Activated naive CD4-positive, alpha-beta T cell treated with anti-CD3 and anti-CD28 coated beads for 36 hours (primary cell): ENCODE data around the gene SPNS3. TPM values are rescaled to one million over a fixed set of nuclear protein-coding genes. Genes with fewer than 3 reads are reported as not detected.

Experiments used
- CTCF ChIA-PET: fragments of 350-600 bp; sonication (Branson Sonifier 250); formaldehyde crosslinking; loops from one replicate; lab custom pipeline; 2021; ENCODE audit warnings: antibody characterized with exemption; lab: Charles Lee
- DNase-seq: peaks from one replicate; pipeline ENCODE4 v3.0.0-alpha.2; 2020
- H3K27ac Mint-ChIP-seq: one replicate; pipeline ENCODE4 v1.8.0; 2021; ENCODE audit warnings: mild to moderate bottlenecking, mixed read lengths
- H3K27me3 Mint-ChIP-seq: one replicate; pipeline ENCODE4 v1.8.0; 2021; ENCODE audit warnings: low read depth, mixed read lengths
- H3K36me3 Mint-ChIP-seq: one replicate; pipeline ENCODE4 v1.8.0; 2021; ENCODE audit warnings: low read depth, mixed read lengths
- H3K4me1 Mint-ChIP-seq: one replicate; pipeline ENCODE4 v1.8.0; 2021; ENCODE audit warnings: low read depth, mixed read lengths
- H3K4me3 Mint-ChIP-seq: one replicate; pipeline ENCODE4 v1.8.0; 2021; ENCODE audit warnings: mild to moderate bottlenecking, moderate library complexity, mixed read lengths
- H3K9me3 Mint-ChIP-seq: one replicate; pipeline ENCODE4 v1.8.0; 2021; ENCODE audit warnings: mixed read lengths
- intact Hi-C: fragments of 100-400 bp; cut with micrococcal nuclease; formaldehyde crosslinking; loops from one replicate; pipeline ENCODE4 v1.15.1; 2023
- total RNA-seq, 2 experiments: library from RNA; stranded (reverse); gene quantifications; one replicate each; pipeline ENCODE4 v1.2.3, GENCODE V29; 2021

The SPNS3 gene
- total RNA-seq, 2 experiments from 2014 or later, result 17.7 to 20.4 TPM

- CTCF ChIA-PET, result interaction anchor here (0.6 to 1.2 kb wide), 2 partner anchors 15 to 16 kb away, joined by 3 to 4 read pairs; no protein-coding TSS in a partner anchor
- no peaks in the 10 kb centered on the region for H3K27me3 Mint-ChIP-seq
- no peak overlapping the region for H3K27ac Mint-ChIP-seq
- intact Hi-C loops, result no loop called here
- peak overlapping the region; percentile 27 for H3K4me3 Mint-ChIP-seq
- H3K4me1 Mint-ChIP-seq, result peaks cover 25% of the 10 kb centered on the region
- peaks cover 2% of the 10 kb centered on the region for H3K36me3 Mint-ChIP-seq
- DNase-seq, result no peak
- no peaks in the 10 kb centered on the region for H3K9me3 Mint-ChIP-seq
Measured at GRCh38 chr17:4436846-4437245, 3.1 kb downstream of the SPNS3 start.

- intact Hi-C loops, result no loop called here
- Mint-ChIP-seq H3K4me3 (no peak overlapping the region), H3K27ac (no peak overlapping the region), H3K4me1 (peaks cover 21% of the 10 kb centered on the region), H3K36me3 (peaks cover 2% of the 10 kb centered on the region), H3K27me3 (no peaks in the 10 kb centered on the region), H3K9me3 (no peaks in the 10 kb centered on the region)
- DNase-seq, result no peak
- CTCF ChIA-PET, result no interaction called here
Measured at GRCh38 chr17:4438162-4438944, 4.6 kb downstream of the SPNS3 start.

DNA sequence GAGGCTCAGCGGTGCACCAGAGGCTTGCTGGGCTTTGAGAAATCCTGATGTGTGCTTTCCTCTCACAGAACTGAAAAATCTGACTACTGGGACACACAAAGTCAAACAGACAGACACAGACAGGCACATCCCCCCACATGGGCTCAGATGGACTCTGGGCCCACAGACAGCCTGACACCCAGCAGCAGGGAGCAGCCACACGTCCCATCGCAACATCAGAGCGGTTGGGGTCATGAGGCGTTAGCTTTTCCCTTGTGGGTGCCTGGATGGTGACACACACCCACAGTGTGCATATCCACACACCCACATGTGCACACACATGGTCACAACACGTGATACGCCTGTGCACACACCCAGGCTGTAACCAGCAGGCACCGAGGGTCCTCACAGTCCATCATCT is 6.3 kb downstream of the SPNS3 start:
- DNase-seq, result no peak
- CTCF ChIA-PET, result no interaction called here
- no peaks in the 10 kb centered on the region for H3K27me3 Mint-ChIP-seq
- H3K9me3 Mint-ChIP-seq, result no peaks in the 10 kb centered on the region
- H3K4me3 Mint-ChIP-seq, result no peak overlapping the region
- intact Hi-C loops, result no loop called here
- no peak overlapping the region for H3K27ac Mint-ChIP-seq
- peaks cover 13% of the 10 kb centered on the region for H3K4me1 Mint-ChIP-seq
- H3K36me3 Mint-ChIP-seq, result peaks cover 2% of the 10 kb centered on the region

GRCh38 chr17:4440690-4441686 is 7.2 kb downstream of the SPNS3 start:
- CTCF ChIA-PET, result interaction anchor here (0.7 kb wide), 1 partner anchor 446 kb away, joined by 3 read pairs; no protein-coding TSS in a partner anchor
- Mint-ChIP-seq H3K27ac (no peak overlapping the region), H3K4me1 (peaks cover 11% of the 10 kb centered on the region), H3K4me3 (no peak overlapping the region), H3K27me3 (no peaks in the 10 kb centered on the region), H3K36me3 (peaks cover 2% of the 10 kb centered on the region), H3K9me3 (no peaks in the 10 kb centered on the region)
- intact Hi-C loops, result no loop called here
- no peak for DNase-seq

DNA sequence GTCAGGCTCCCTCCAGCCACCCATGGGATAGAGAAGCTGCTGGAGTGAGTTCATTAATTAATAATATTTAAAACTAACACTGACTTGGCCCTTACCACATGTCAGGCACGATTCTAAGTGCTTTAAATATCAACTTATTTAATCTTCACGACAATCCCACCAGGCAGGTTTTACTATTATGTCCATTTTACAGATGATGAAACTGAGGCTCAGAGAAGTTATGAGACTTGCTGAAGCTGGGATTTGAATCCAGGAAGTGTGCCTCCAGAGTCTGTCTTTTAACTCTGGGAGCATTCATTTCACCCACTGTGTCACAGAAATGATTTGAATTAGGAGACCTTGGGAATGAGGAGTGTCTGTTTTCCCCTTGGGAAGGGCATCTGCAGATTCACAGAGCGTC is 8.8 kb downstream of the SPNS3 start:
- Mint-ChIP-seq H3K27me3 (no peaks in the 10 kb centered on the region), H3K36me3 (peaks cover 2% of the 10 kb centered on the region)
- CTCF ChIA-PET, result interaction anchor here (0.6 to 0.7 kb wide), 2 partner anchors 22 to 41 kb away, joined by 3 to 4 read pairs; no protein-coding TSS in a partner anchor

DNA sequence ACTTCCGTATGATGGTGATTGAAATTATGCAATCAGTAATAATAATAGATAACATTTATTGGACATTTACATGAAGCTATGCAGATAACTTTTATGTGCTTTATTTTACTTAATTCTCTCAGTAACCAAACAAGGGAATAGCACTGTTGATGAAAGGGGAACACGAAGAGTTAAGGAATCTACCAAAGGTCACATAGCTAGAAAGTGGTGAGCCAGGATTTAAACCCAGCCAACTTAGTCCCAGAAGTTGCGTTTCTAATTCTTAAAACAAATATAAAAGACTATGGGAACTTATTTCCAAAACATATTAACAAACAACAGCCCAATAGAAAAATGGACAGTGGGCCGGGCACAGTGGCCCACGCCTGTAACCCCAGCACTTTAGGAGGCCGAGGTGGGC is 9.7 kb downstream of the SPNS3 start:
- H3K4me1 Mint-ChIP-seq, result no peaks in the 10 kb centered on the region
- DNase-seq, result no peak
- intact Hi-C loops, result no loop called here
- CTCF ChIA-PET, result interaction anchor here (0.6 kb wide), 1 partner anchor 64 kb away, joined by 4 read pairs; no protein-coding TSS in a partner anchor
- no peak overlapping the region for H3K4me3 Mint-ChIP-seq
- H3K27me3 Mint-ChIP-seq, result no peaks in the 10 kb centered on the region
- no peaks in the 10 kb centered on the region for H3K9me3 Mint-ChIP-seq
- H3K36me3 Mint-ChIP-seq, result peaks cover 2% of the 10 kb centered on the region
- H3K27ac Mint-ChIP-seq, result no peak overlapping the region

More for the DNA sequence above, 8.8 kb downstream of the SPNS3 start:
- DNase-seq, result no peak
- Mint-ChIP-seq H3K27ac (no peak overlapping the region), H3K4me3 (no peak overlapping the region), H3K4me1 (no peaks in the 10 kb centered on the region), H3K9me3 (no peaks in the 10 kb centered on the region)
- intact Hi-C loops, result no loop called here

GRCh38 chr17:4444782-4445473 is 11.2 kb downstream of the SPNS3 start:
- Mint-ChIP-seq H3K36me3 (no peaks in the 10 kb centered on the region), H3K27ac (no peak overlapping the region), H3K27me3 (no peaks in the 10 kb centered on the region), H3K4me3 (no peak overlapping the region), H3K4me1 (no peaks in the 10 kb centered on the region), H3K9me3 (no peaks in the 10 kb centered on the region)
- DNase-seq, result no peak
- CTCF ChIA-PET, result interaction anchor here (1.6 kb wide), 1 partner anchor 182 kb away, joined by 3 read pairs; no protein-coding TSS in a partner anchor
- intact Hi-C loops, result no loop called here

DNA sequence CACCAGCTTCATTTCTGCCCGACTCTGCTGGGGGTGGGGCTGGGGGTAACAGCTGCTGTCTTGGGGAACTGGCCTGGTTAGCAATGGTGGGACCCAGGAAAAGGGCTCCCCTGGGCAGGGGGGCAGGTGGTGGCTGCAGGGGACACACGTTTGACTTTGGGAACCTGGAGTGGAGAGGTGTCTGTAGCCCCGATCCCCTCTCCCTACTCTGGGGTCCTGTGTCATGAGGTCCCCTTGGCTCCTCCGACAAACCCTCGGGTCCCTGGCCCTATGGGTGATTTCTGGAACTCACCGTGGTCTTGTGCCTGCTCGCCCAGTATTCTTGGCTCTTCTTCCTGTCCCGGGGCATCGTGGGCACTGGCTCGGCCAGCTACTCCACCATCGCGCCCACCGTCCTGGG is 12.0 kb downstream of the SPNS3 start:
- Mint-ChIP-seq H3K27ac (no peak overlapping the region), H3K27me3 (no peaks in the 10 kb centered on the region), H3K36me3 (no peaks in the 10 kb centered on the region), H3K4me3 (no peak overlapping the region), H3K4me1 (no peaks in the 10 kb centered on the region), H3K9me3 (no peaks in the 10 kb centered on the region)
- CTCF ChIA-PET, result no interaction called here
- DNase-seq, result no peak
- intact Hi-C loops, result no loop called here

DNA sequence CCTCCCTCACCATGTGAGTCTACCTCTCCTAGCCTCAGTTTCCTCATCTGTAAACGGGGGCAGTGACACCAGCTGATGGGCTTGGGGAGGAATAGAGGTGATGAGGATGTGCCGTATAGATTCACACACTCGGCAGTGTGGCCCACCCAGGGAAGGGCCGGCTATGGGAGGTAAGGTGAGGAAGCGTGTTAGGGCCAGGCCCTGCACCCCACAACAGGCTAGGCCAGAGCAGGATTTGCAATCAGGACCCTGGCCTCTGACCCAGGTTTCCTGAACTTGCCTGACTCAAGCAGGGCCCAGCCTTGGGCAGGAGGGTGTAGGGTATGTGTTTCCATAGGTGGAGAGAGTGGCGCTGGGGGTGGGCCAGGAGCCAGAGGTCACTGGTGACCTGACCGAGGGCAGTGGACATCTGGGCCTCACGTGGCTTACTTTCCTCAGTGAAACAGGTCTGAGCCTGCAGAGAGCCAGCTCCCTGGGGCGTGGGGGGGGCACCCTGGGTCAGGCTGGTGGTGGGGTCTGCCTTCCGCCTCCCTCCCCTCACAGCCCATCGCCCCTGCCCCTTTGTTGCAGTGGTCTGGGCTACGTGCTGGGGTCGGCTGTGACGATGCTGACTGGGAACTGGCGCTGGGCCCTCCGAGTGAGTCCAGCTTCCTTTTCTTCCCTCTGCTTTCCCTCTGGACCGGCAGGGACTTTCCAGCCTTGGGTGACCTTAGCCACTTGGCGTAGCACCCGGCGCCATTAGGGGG is 12.8 kb downstream of the SPNS3 start:
- no peaks in the 10 kb centered on the region for H3K27me3 Mint-ChIP-seq
- intact Hi-C loops, result no loop called here
- CTCF ChIA-PET, result no interaction called here
- H3K9me3 Mint-ChIP-seq, result no peaks in the 10 kb centered on the region
- no peak for DNase-seq
- H3K4me3 Mint-ChIP-seq, result no peak overlapping the region
- H3K36me3 Mint-ChIP-seq, result no peaks in the 10 kb centered on the region
- no peaks in the 10 kb centered on the region for H3K4me1 Mint-ChIP-seq
- no peak overlapping the region for H3K27ac Mint-ChIP-seq

DNA sequence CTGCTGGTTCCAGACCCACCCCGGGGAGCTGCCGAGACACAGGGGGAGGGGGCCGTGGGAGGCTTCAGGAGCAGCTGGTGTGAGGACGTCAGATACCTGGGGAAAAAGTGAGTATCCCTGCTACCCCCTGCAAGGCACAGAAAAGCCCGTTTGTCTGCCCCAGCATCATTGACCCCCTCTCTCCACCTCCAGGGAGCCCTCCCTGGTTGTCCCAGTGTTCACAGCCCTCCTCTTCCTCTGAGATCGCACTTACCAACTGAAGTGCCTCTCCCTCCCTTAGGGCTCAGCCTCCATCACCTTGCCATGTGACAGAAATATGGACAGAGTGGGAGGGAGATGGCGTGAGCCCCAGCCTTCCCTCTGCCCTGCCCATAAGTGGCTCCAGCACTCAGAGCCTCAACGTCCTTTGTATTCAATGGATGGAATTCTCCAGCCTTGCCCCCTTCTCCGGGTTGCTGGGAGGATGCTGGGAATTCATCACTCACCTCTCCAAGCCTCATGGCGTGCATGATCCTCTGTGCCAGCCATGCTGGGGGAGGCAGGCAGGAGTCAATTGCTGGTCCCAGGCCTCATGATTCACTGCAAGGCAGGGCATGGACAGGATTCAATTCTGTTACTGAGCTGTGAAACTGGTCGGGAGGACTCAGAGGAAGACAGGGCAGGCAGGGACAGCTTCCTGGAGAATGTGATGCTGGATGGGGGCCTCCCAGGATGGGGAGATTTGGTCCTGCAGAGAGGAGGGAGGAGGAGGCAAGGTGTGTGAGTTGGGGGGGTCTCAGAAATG is 14.6 kb downstream of the SPNS3 start:
- no peaks in the 10 kb centered on the region for H3K9me3 Mint-ChIP-seq
- H3K27me3 Mint-ChIP-seq, result no peaks in the 10 kb centered on the region
- H3K27ac Mint-ChIP-seq, result no peak overlapping the region
- no peak for DNase-seq
- intact Hi-C loops, result no loop called here
- CTCF ChIA-PET, result no interaction called here
- no peaks in the 10 kb centered on the region for H3K4me1 Mint-ChIP-seq
- H3K4me3 Mint-ChIP-seq, result no peak overlapping the region
- no peaks in the 10 kb centered on the region for H3K36me3 Mint-ChIP-seq

DNA sequence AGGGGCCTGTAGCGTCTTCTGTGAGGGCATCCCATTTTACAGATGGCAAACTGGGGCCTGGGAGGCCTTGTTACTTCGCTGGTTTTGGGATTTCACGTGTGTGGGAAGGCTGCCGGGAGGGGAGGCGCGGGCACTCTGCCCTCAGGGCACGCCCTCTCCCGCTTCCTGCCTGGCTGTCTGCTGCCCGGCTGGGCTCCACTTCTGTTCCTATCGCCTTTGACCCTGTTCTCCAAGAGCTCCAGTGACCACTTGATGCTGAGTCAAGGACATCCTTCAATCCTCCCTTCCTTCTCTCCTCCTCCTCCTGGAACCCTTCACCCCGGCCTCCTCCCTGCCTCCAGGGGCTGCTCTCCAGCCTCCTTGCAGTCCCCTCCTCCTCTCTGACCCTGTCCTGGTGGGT is 16.0 kb downstream of the SPNS3 start:
- no peaks in the 10 kb centered on the region for H3K9me3 Mint-ChIP-seq
- DNase-seq, result no peak
- H3K36me3 Mint-ChIP-seq, result no peaks in the 10 kb centered on the region
- no peak overlapping the region for H3K4me3 Mint-ChIP-seq
- H3K4me1 Mint-ChIP-seq, result no peaks in the 10 kb centered on the region
- intact Hi-C loops, result no loop called here
- no peaks in the 10 kb centered on the region for H3K27me3 Mint-ChIP-seq
- CTCF ChIA-PET, result no interaction called here
- no peak overlapping the region for H3K27ac Mint-ChIP-seq
